Breast epithelium (tissue), 3 donors: ENCODE results near the gene SKAP1.

Experiments used
- CTCF ChIP-seq, 3 donors: fragments of 450-650 bp; IDR thresholded peaks; one replicate each; pipeline ENCODE4 v1.5.1; 2016 to 2017; ENCODE audit warnings: antibody characterized with exemption in 3 of 3, mild to moderate bottlenecking in 3 of 3, moderate library complexity in 3 of 3
- POLR2A ChIP-seq: fragments of 450-650 bp; IDR thresholded peaks from one replicate; pipeline ENCODE4 v1.6.1; 2016; ENCODE audit warnings: antibody characterized with exemption, mild to moderate bottlenecking, moderate library complexity
- POLR2AphosphoS5 ChIP-seq, 3 donors: sonication (generic); formaldehyde crosslinking; IDR thresholded peaks; one replicate each; pipeline ENCODE4 v1.6.1; 2017; ENCODE audit warnings: antibody characterized with exemption in 3 of 3

- TF ChIP-seq CTCF (IDR thresholded peaks at IDR 0.05) (no peak), POLR2A (no peak), POLR2AphosphoS5 (IDR thresholded peaks at IDR 0.05) (no peak)
These were observed 45.9 kb downstream of the SKAP1 start for GRCh38 chr17:48384164-48384563.
